HUES64 (cell line): Measurements from ENCODE around the gene MAPK10.

Experiments used
- H3K27ac ChIP-seq: 2 replicates; pipeline ENCODE4 v1.7.0; 2013; ENCODE audit warnings: low read depth, low read length, inconsistent platforms
- H3K27me3 ChIP-seq: 2 replicates; pipeline ENCODE4 v1.6.1; 2013; ENCODE audit warnings: mild to moderate bottlenecking, low read length; ENCODE audit not compliant: insufficient read depth
- H3K36me3 ChIP-seq: 2 replicates; pipeline ENCODE4 v1.6.1; 2013; ENCODE audit warnings: mild to moderate bottlenecking, low read length; ENCODE audit not compliant: insufficient read depth
- H3K4me1 ChIP-seq: 2 replicates; pipeline ENCODE4 v1.6.1; 2013; ENCODE audit warnings: mild to moderate bottlenecking, low read length, moderate library complexity; ENCODE audit not compliant: insufficient read depth
- H3K4me3 ChIP-seq: 2 replicates; pipeline ENCODE4 v1.5.1; 2013; ENCODE audit warnings: mild to moderate bottlenecking, low read length, moderate library complexity
- H3K9ac ChIP-seq: 2 replicates; pipeline ENCODE4 v1.6.1; 2013; ENCODE audit warnings: mild to moderate bottlenecking, low read depth, low read length
- H3K9me3 ChIP-seq: 2 replicates; pipeline ENCODE4 v1.6.1; 2013; ENCODE audit warnings: low read depth, low read length; ENCODE audit not compliant: insufficient read depth
- WGBS: fragments of 150-250, 120-280 bp; methylation state at CpG from one replicate; pipeline ENCODE4 v1.1.7; 2013; ENCODE audit warnings: missing lambda C conversion rate; 5-methylcytosine and 5-hydroxymethylcytosine counted together

MAPK10 gene

DNA sequence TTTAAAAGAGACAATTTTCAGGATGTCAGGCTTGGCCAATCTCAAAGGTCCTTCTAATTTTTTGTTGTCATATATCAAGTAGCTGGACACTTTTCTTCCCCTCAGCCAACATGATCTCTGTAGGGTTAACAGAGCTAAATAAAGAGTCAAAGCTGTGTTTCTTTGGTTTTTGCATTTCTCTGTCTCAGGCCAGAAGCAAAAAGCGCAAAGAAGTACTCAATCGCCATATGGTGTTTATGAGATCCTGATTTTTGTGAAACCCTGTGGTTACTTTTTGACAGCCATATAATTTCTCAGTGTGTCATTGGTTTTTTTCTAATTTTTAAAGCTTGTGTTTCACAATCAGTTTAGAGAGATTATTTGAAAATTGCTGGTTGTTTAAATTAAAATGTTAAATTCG, 111.9 kb downstream of the MAPK10 start:
- Histone ChIP-seq H3K27me3 (no peaks in the 10 kb centered on the region), H3K4me1 (no peaks in the 10 kb centered on the region; the same call in 1 of the 2 replicates), H3K9ac (no peak overlapping the region), H3K9me3 (no peaks in the 10 kb centered on the region), H3K4me3 (no peak overlapping the region), H3K27ac (no peak overlapping the region), H3K36me3 (no peaks in the 10 kb centered on the region)
- WGBS, result 94% methylated on average over 3 of the region's 3 CpGs

DNA sequence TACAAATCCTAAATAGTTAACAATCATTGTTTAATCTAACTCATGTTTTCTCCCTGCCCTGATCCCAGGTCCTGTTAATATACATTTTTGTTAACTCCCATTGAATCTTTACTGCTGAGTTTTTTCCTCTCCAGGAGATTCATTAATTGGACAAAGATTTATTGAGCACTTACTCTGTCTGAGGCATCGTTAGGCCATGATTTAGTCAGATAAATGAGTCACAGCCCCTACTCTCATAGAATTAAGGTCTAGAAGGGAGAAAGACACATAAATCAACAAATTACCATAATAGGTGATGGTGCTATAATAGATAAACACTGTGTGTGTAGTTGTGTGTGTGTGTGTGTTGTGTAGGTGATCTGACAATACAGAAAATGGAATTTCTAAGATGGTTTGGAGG, 112.5 kb downstream of the MAPK10 start:
- no peaks in the 10 kb centered on the region for H3K9me3 ChIP-seq
- H3K9ac ChIP-seq, result no peak overlapping the region
- H3K27ac ChIP-seq, result no peak overlapping the region
- H3K4me1 ChIP-seq, result no peaks in the 10 kb centered on the region; the same call in 1 of the 2 replicates
- no peaks in the 10 kb centered on the region for H3K27me3 ChIP-seq
- H3K4me3 ChIP-seq, result no peak overlapping the region
- H3K36me3 ChIP-seq, result no peaks in the 10 kb centered on the region
- WGBS, result 0% methylated on average over 1 of the region's 1 CpG

DNA sequence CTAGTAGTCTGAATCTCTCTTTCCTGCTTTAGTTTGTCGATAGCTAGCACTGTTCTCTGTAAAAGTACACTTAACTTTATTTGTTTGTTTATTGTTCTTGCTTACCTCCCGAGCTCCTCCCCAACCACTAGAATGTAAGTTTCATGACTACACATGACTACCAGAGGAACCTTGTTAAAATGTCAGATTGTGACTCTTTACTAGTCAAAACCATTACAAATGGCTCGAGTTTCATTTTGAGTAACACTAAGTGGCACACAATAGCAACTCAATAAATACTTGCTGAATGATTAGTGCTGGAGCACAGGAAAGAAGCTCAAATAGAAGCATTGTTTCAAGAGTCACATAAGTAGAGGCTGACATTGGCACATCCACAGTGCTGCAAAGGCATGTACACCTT, 116.1 kb downstream of the MAPK10 start:
- Histone ChIP-seq H3K4me1 (no peaks in the 10 kb centered on the region; the same call in 1 of the 2 replicates), H3K27me3 (no peaks in the 10 kb centered on the region), H3K9me3 (no peaks in the 10 kb centered on the region; the same call in 1 of the 2 replicates), H3K36me3 (no peaks in the 10 kb centered on the region), H3K9ac (no peak overlapping the region), H3K27ac (no peak overlapping the region), H3K4me3 (no peak overlapping the region)
- 97% methylated on average over 3 of the region's 3 CpGs for WGBS

DNA sequence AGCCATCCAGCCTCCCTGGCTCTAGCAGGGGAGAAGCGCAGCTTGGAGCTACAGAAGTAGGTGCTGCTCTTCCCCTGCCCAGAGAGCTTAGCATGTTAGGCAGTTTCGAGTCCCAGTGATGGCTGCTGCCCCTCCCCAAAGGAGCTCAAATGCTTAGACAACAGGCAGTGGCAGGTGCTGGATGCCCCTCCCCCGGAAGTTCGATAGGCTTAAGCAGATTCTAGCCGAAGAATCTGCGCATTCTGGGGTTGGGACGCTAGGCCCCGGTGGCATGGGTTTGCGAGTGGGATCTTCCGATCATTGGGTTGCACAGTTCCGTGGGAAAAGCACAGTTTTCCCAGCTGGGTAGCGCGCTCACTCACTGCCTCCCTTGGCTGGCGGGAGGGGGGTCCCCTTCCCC, 117.2 kb downstream of the MAPK10 start:
- H3K27me3 ChIP-seq, result no peaks in the 10 kb centered on the region
- no peak overlapping the region for H3K9ac ChIP-seq
- no peak overlapping the region for H3K27ac ChIP-seq
- 92% methylated on average over 14 of the region's 14 CpGs for WGBS
- no peaks in the 10 kb centered on the region; the same call in 1 of the 2 replicates for H3K9me3 ChIP-seq
- no peaks in the 10 kb centered on the region; the same call in 1 of the 2 replicates for H3K4me1 ChIP-seq
- no peak overlapping the region for H3K4me3 ChIP-seq
- H3K36me3 ChIP-seq, result no peaks in the 10 kb centered on the region

DNA sequence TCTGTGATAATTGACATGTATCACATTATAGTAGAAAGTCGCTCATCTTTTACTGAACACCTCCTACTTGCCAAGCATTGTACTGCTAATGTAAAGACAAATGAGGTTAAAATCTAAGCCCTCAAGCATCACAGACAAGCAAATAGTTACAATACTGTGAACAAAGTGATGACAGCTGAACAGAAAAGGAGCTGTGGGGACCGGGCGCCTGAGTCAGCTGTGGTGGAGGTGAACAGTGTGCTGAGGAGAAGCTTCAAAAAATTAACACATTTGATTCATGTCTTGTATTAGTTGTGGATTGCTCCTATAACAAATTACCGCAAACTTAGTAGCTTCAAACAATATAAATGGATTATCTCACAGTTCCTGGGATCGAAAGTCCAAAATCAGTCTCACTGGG, 124.3 kb downstream of the MAPK10 start:
- no peak overlapping the region for H3K9ac ChIP-seq
- no peak overlapping the region for H3K27ac ChIP-seq
- WGBS, result 91% methylated on average over 4 of the region's 5 CpGs
- peaks cover 8% of the 10 kb centered on the region; the same call in 1 of the 2 replicates for H3K4me1 ChIP-seq
- peaks cover 2% of the 10 kb centered on the region; the same call in 1 of the 2 replicates for H3K9me3 ChIP-seq
- no peak overlapping the region for H3K4me3 ChIP-seq
- H3K27me3 ChIP-seq, result no peaks in the 10 kb centered on the region
- H3K36me3 ChIP-seq, result no peaks in the 10 kb centered on the region

DNA sequence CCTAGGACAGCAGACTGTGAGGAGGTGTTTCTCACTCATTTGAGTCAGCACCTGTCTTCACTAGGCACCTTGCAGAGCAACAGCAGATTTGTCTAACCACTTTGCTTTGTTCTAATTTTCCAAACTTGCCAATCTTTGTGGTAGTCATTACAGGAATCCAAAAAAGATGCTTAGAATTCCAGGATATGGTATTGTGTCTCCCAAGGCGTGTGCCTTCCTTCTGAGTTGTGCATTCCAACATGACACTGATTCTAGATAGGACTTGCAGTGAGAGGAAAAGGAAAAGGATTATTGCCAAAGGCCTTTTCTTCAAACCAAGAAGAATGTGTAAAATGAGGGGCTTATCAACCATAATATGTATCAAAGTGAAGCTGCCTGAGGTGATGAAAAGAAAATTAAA, 126.2 kb downstream of the MAPK10 start:
- Histone ChIP-seq H3K27ac (no peak overlapping the region; the same call in 1 of the 2 replicates), H3K36me3 (no peaks in the 10 kb centered on the region)
- WGBS, result 77% methylated on average over 1 of the region's 1 CpG

DNA sequence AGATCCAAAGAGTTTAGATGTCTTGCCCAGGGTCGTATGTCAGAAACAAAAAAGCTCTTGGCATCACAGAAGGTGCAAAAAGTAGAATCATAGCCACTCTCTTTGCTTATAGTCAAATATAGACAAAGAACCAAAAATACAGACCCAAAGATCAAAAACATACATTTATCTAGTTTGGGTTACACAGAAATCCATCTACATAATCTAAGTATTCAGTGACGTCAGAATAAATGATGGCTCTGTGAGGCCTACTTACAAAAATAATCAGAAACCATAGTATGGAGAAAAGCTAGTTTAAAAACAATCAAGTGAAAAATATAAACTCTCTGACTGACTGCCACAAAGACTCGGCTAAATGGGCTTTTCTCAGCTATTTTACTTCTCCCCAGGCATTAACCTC, 126.8 kb downstream of the MAPK10 start:
- Histone ChIP-seq H3K4me3 (no peak overlapping the region), H3K9me3 (peaks cover 2% of the 10 kb centered on the region; the same call in 1 of the 2 replicates), H3K4me1 (peaks cover 8% of the 10 kb centered on the region; the same call in 1 of the 2 replicates), H3K27me3 (no peaks in the 10 kb centered on the region), H3K36me3 (no peaks in the 10 kb centered on the region), H3K27ac (no peak overlapping the region; the same call in 1 of the 2 replicates), H3K9ac (no peak overlapping the region)
- 70% methylated on average over 2 of the region's 3 CpGs for WGBS

More for the DNA sequence above, 126.2 kb downstream of the MAPK10 start:
- Histone ChIP-seq H3K9me3 (peaks cover 2% of the 10 kb centered on the region; the same call in 1 of the 2 replicates), H3K4me1 (peaks cover 8% of the 10 kb centered on the region; the same call in 1 of the 2 replicates), H3K4me3 (no peak overlapping the region), H3K27me3 (no peaks in the 10 kb centered on the region), H3K9ac (no peak overlapping the region)

DNA sequence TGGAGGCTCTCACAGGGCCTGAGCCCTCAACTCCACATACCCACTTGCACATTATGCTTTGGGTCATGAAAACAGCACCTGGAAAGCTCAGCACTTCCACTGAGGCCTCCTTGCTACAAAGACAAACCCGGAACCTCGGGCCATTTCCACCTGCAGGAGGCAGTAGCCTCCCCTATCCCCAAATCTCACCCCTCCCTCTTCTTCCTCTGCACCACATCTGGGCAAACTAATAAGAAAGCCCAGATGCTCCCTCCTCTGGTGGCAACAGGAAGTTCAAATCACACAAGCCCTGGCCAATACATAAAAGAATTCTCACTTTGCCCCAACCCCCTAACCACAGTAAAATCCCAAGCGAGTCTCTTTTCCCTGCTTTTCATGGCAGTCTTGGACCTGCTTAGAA, 136.4 kb downstream of the MAPK10 start:
- Histone ChIP-seq H3K36me3 (no peaks in the 10 kb centered on the region), H3K9me3 (no peaks in the 10 kb centered on the region), H3K4me1 (peaks cover 9% of the 10 kb centered on the region; the same call in 1 of the 2 replicates), H3K27ac (no peak overlapping the region), H3K27me3 (no peaks in the 10 kb centered on the region), H3K4me3 (no peak overlapping the region), H3K9ac (no peak overlapping the region)
- WGBS, result 66% methylated on average over 3 of the region's 3 CpGs

DNA sequence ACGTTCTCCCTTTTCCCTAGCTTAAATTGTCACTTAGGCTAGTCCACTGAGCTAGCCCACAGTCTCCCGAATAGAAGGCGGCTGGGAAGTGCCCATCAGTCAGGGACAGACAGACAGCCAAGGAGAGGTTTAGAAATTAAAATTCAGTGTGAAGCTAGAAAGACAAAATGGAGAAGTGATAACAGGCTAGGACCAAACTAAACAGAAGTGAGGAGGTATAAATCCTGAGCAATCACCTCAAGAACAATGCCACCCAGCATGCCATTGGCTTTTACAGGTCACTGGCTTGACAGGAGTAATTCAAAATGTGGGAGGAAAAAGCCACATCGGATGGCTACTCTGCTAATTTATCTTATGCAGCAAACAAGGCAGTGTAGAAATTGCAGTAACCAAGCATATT, 138.9 kb downstream of the MAPK10 start:
- H3K4me3 ChIP-seq, result no peak overlapping the region
- H3K9me3 ChIP-seq, result no peaks in the 10 kb centered on the region
- H3K4me1 ChIP-seq, result peaks cover 10% of the 10 kb centered on the region; the same call in 1 of the 2 replicates
- 91% methylated on average over 4 of the region's 4 CpGs for WGBS
- H3K27ac ChIP-seq, result no peak overlapping the region
- no peaks in the 10 kb centered on the region for H3K36me3 ChIP-seq
- no peaks in the 10 kb centered on the region for H3K27me3 ChIP-seq
- no peak overlapping the region for H3K9ac ChIP-seq

DNA sequence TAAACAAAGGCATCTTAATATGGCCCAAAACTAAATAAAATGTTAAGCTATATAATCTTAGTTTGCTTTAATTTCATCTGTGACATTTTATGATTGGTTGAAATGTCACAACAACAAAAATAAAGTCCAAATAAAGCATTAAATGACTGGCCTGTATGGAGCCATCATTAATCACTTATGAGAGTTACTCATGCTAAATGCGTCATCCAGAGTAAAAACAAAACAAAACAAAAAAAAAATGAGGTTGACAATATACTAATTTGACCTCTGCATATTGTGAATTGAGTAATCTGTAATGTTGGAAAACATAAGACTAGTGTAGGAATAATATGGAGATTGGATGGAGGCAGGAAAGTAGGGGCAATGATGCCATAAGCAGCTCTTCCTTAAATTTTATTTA, 139.7 kb downstream of the MAPK10 start:
- Histone ChIP-seq H3K4me3 (no peak overlapping the region), H3K27me3 (no peaks in the 10 kb centered on the region), H3K27ac (no peak overlapping the region), H3K36me3 (no peaks in the 10 kb centered on the region), H3K9ac (no peak overlapping the region), H3K9me3 (0 out of 2 replicates have a peak, but pooled peaks cover under 1% of the 10 kb centered on the region), H3K4me1 (peaks cover 10% of the 10 kb centered on the region; the same call in 1 of the 2 replicates)
- 86% methylated on average over 1 of the region's 1 CpG for WGBS

DNA sequence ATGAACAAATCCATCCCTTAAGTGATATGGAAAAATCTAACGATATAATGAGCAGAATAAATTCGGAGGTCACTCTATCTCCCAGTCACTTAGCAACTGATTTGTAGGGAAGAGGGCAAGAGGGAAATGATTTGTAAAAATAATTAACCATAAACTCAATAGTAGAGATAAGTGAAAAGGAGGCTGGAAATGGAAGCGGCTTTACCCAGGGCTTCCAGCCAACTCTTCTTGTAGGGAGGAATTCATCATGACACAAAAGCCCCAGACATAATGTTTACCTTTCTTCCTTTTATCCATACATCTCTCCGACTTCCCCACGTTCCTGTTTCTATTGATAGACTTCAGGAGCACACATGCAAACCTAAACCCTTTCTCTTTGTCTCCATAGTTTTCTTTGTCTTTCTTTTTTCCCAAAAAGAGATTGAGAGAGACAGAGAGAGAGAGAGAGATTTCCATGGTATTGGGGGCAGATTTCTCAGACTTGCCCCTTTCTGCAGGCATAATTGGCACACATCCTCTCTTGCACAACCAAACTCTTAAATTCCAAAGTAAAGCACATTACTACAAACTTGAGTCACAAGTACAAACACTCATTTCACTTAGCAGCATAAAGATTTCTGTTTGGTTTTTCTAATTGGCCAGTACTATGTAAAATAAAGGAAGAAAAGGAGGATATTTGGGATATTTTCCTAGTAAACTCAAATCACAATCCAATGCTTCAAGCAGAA, 140.9 kb downstream of the MAPK10 start:
- Histone ChIP-seq H3K9ac (no peak overlapping the region), H3K36me3 (no peaks in the 10 kb centered on the region), H3K9me3 (peaks cover 13% of the 10 kb centered on the region), H3K4me3 (no peak overlapping the region), H3K4me1 (peaks cover 10% of the 10 kb centered on the region; the same call in 1 of the 2 replicates), H3K27me3 (no peaks in the 10 kb centered on the region), H3K27ac (no peak overlapping the region)
- WGBS, result 91% methylated on average over 2 of the region's 5 CpGs
